Fibroblast of skin of abdomen (primary cell): ENCODE data around the gene SLC16A4.

Experiments
- DNase-seq: peaks from one replicate; pipeline ENCODE4 v3.0.0-alpha.2; 2013

SLC16A4 gene

GRCh38 chr1:110321846-110322245 lies 69.0 kb downstream of the SLC16A4 start:
- no peak for DNase-seq

- no peak for DNase-seq
Observed at GRCh38 chr1:110321045-110321444, 69.8 kb downstream of the SLC16A4 start.

- no peak for DNase-seq
Observed at GRCh38 chr1:110320168-110320518, 70.7 kb downstream of the SLC16A4 start.

GRCh38 chr1:110319332-110320167 lies 71.3 kb downstream of the SLC16A4 start:
- no peak for DNase-seq

- no peak for DNase-seq
Observed at GRCh38 chr1:110318046-110318445, 72.8 kb downstream of the SLC16A4 start.

- DNase-seq: no peak
Observed at GRCh38 chr1:110316735-110317134, 74.1 kb downstream of the SLC16A4 start.
